Jurkat, Clone E6-1 (cell line): ENCODE results near the gene MVK.
A peak's percentile ranks its signal among the peaks of the same experiment; 100 is the strongest.

Source experiments
- DNase-seq: peaks from one replicate; pipeline ENCODE4 v3.0.0-alpha.2; 2011; ENCODE audit warnings: low read depth, low spot score
- H3K4me3 ChIP-seq: 2 replicates; pipeline ENCODE4 v1.5.1; 2011; ENCODE audit warnings: mild to moderate bottlenecking, low read length, control low read depth, moderate library complexity

MVK gene

DNA sequence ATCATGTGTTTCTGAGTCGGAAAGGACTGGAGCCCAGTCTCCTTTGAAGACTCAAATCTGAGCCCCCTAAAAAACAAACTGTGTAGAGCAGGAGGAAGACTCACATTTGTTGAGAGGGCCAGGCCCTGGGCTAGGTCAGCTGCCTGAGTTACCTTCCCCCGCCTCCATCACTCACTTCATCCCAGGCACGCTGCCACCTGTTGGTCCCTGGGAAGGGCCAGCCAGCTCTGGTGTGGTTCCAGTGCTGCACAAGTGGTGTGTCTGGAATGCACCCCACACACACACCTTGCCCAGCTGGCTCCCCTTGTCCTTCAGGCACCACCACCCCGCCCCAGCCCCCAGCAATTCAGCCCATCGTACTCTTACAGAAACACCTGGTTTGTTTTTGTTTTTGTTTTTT lies 9.0 kb downstream of the MVK start:
- no peak overlapping the region for H3K4me3 ChIP-seq
- DNase-seq, result no peak

DNA sequence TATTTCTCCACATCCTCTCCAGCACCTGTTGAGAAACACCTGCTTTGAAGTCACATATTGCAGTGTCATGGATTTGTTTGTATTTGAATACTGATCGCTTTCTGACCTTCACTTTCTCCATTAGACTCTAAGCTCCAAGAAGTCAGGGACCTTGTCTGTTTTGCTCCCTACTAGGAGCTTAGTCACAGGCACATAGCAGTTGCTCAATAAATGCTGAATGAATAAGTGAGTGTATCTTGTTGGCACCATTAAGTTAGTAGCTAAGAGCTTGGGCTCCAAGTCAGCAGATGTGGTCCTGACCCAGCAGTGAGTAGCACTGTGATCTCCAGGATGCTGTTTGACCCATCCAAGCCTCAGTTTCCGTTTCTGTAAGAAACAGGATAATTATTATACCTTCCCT lies 10.1 kb downstream of the MVK start:
- DNase-seq, result no peak
- no peak overlapping the region for H3K4me3 ChIP-seq

DNA sequence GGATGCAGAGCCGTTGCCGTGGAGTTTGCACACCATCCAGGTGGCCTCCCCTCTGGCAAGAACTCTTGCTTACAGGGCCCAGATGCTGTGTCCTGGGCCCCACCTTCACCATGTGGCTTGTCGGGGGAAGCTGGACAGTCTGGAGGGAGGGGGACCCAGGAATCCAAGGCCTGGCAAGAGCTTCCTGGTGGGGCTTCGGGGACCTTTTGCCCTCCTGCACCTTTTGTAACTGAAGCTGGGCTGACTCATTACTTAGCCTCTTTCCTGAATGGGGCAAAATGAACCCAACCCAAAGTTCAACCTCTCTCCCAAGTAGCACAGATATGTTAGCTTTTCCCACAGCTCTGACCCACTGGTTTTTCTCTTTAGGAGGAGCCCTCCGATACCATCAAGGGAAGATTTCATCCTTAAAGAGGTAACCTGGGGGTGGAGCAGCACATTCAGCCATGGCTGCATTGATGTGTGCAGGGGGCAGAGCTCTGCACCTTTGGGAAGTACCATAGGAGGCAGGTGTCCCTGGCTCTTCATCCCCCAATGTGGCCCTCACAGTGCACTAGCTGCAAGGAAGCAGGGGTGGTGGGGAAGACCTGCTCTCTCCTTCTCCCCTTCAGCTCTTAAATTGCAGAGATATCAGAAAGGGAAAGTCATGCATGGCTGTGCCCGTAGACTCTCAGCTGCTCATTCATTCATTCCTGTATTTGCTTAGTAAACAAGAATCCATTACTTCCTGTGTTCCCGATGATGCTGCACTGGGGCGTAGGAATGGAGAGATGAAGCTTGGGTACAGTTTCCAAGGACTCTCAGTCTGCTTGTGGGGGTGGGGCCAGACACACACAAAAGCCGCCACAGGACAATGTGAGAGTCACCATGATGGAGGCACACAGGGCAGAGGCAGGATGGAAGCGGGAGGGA lies 13.0 kb downstream of the MVK start:
- no peak overlapping the region for H3K4me3 ChIP-seq
- no peak for DNase-seq

DNA sequence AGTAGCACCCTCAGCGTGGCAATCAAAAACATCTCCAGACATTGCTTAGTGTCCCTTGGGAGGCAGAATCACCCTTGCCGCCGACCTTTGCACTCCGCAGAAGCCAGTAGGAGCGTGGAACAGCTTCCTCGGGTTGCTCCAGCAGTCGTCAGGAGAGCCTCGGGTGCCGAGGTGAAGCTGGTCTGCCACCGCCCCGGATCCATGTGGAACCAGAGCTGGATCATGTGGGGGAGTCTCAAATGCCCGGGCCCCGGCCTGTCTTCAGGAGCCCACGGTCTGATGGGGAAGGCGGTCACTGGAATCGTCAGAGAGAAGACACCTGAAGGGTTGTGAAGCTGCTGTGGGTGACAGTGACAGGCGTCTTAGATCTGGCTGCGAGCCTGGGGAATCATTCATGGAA lies 14.3 kb downstream of the MVK start:
- no peak for DNase-seq
- H3K4me3 ChIP-seq, result no peak overlapping the region

DNA sequence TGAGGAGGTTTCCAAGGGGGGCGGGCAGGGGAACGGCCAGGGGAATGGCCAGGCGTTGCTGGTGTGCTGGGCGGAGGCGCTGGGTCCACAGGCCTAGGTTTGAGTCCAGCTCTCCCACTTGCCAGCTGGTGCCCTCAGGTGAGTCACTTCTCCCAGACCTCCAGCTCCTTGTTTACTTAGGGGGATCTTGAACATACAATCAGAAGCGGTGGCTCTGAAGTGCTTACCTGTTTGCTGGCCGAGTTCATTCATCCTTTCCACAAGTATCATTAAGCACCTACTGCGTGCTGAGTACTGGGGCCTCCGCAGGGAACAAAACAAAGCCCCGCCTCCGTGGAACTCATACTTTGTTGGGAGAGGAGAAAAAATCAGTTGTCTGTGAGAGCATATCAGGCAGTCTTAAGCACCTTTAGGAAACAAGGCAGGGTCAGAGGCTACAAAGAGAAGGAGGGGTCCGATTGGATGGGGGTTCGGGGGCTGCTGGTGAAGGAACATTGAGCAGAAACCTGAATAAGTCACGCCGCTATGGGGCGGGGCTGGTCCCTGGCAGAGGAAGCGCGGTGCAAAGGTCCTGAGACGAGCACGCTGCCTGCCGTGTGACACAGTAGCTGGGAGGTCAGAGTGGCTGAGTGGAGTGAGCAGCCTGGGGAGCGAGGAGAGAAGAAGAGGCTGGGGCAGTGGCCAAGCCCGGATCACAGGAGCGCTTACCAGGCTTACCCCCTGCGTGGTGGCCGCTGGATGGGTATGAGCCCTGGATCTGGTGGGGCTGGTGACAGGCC lies 15.1 kb downstream of the MVK start:
- DNase-seq, result no peak

DNA sequence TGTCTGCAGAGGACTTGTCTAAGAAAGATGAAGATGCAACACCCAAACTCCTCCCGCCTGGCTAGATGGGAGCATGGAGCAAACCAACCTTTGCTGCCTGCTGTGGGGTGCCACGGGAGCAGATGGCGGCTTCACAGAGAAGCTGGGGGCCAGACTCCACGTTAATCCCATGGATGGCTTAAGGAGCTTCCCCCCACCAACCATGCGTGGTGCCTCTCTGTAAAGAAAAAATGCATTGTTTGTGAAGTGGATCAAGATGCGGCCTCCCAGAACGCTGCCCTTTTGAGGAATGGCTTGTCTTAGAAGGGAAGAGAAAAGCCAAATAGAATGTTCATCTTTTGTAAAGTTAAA lies 15.6 kb downstream of the MVK start:
- no peak overlapping the region for H3K4me3 ChIP-seq
- DNase-seq, result no peak

More for the DNA sequence above, 15.1 kb downstream of the MVK start:
- H3K4me3 ChIP-seq, result no peak overlapping the region

DNA sequence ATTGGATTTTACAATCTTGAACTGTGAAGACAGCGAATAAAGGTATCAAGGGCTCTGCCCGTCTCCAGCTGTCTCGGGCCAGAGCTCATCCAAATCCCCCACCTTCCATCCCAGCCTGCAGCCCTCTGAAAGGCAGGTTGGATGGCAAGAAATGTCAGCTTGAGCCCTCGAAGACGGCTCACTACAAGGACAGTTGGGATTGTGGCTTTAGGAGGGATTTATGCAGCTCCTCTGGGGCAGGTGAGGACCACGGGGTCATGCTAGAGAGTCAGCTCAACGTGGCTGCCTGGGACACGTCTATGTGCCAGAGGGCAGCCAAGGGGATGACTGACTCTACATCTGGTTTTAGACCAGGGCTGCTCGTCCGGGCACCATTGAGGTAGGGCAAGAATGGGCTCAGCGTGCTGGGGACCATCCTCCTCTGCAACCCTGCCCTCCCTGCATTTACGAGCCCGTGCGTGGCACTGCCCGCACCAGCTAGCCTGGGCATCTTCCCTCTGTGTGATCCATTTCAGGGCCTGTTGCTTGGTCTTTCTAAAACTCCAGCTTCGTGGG lies 16.2 kb downstream of the MVK start:
- H3K4me3 ChIP-seq, result no peak overlapping the region
- DNase-seq, result no peak

DNA sequence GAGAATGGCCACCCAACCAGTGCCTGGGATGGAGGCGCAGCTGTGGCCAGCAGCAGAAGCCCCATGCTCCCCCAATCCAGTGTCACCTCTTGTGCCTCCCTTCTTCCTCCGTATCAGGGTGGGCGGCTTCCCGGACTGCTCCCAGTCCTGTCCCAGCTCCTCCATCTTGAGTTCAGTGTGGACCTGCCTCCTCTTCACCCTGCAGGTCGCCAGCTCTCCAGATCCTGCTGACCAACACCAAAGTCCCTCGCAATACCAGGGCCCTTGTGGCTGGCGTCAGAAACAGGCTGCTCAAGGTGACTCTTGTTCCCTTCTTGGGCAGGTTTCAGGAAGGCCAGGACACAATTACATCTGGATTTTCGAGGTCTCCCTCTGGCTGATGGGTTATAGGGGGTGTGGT lies 17.0 kb downstream of the MVK start:
- H3K4me3 ChIP-seq, result no peak overlapping the region
- DNase-seq, result no peak

DNA sequence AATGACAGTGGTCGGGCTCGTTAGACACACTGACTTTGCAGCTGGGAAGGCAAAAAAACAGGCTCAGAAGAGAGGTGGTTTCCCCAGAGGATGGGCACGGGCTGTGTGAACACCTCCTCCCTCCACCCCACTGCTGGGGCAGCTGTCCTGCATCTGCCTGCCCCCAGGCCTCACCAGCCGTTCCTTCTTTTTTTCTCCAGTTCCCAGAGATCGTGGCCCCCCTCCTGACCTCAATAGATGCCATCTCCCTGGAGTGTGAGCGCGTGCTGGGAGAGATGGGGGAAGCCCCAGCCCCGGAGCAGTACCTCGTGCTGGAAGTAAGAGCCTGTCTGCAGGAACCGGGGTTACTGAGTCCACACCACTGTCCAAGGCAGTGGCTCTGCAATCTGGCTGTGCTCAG lies 17.4 kb downstream of the MVK start:
- H3K4me3 ChIP-seq, result no peak overlapping the region
- no peak for DNase-seq

DNA sequence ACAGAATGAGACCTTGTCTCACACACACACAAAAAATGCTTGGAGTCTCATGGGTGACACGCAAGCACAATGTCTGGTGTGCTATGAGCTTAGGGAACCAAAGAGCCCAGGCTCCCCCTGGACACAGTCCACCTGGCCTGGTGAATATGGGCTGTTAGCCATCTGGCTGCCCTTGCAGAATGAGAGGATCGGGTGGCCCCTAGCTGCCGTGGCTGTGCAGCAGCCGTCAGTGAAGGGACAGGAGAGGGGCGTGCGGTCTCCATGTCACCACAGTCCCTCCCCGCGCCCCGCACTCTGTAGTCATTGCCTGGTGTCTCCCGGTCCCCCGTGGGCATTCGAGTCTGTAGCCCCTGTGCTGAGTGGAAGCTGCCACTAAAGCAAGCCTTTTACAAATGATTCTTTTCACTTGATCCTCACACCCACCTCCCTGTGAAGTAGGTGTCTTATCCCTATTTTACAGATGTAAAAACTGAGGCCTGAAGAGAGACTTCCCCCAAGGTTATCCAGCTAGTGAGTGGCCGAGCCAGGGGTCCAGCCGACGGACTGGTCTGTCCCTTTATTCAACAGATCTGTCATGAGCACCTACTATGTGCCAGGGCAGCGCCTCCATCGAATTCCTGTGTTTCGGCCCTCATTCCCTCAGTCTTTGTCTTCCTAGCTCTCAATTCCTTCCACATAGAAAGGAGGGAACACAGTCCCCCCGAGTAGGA lies 18.8 kb downstream of the MVK start:
- no peak for DNase-seq
- no peak overlapping the region for H3K4me3 ChIP-seq

DNA sequence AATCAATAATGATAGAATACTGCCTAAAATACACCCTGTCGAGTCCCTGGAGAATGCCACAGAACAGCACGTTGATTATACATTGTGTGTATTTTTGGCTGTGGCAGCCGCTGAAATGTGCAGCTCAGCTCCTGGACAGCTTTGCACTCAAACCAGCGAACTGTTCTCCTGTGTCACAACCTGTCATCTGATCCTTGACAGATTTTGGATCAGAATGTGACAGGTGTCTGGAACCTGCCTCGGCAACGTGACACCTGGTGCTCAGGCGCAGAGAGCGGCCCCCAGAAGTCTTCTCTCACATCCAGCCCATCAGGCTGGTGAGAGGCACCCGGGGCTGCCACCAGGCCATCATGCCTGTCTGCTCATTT lies 19.3 kb downstream of the MVK start:
- no peak overlapping the region for H3K4me3 ChIP-seq
- no peak for DNase-seq

DNA sequence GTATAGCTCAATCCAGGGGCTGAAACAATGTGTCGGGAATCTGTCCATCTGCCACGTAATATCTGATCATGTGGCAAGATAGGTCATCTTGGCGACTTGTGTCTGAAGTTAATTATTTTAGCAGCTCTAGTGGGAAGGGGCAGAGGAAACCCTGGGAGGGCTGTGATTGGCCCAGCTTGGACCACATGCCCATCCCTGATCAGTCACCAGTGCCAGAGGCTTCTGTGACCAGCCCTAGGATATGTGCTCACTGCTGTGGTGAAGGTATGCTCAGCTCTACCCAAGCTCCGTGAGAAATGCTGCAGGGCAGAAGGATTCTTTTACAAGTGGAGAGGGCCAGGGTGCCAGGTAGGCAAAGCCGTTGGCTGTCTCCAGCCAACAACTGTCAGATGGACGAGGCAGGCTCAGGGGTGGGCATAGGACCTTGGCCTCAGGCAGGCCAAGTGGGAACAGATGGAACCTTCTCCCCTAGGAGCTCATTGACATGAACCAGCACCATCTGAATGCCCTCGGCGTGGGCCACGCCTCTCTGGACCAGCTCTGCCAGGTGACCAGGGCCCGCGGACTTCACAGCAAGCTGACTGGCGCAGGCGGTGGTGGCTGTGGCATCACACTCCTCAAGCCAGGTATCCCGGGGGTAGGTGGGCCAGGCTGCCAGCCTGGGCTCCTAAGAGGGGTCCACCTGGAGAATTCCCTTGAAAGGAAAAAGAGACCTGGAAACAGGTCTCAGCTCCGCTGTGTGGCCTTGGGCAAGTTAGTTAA lies 21.1 kb downstream of the MVK start:
- no peak overlapping the region for H3K4me3 ChIP-seq
- no peak for DNase-seq

DNA sequence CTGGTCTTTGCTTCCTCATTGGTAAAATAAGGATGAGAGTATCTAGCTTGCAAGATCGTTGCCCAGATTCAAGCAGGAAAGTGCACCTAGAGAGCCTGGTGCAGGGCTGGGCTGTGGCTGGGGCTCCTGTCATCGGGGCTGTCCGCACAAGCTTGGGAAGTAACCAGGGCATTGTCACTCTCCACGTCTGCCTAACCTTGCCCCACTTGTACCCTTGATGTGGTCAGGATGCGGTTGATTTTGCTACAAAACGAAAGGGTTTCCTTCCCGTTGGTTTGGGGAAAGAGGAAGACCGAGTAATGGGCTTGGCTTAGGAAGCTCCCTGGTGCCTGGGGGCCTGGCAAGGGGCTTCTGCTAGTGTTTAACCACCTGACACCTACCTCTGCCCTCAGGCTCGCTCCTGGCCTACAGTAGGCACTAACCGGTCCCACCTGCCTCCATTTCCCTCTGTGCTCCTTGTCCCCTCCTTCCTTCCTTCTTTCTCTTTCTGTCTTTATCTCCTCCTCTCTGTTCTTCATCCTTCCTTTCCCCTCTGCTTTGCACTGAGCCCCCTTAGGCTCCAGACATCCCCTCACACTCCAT lies 21.8 kb downstream of the MVK start:
- H3K4me3 ChIP-seq, result no peak overlapping the region
- DNase-seq, result peak; percentile 90

DNA sequence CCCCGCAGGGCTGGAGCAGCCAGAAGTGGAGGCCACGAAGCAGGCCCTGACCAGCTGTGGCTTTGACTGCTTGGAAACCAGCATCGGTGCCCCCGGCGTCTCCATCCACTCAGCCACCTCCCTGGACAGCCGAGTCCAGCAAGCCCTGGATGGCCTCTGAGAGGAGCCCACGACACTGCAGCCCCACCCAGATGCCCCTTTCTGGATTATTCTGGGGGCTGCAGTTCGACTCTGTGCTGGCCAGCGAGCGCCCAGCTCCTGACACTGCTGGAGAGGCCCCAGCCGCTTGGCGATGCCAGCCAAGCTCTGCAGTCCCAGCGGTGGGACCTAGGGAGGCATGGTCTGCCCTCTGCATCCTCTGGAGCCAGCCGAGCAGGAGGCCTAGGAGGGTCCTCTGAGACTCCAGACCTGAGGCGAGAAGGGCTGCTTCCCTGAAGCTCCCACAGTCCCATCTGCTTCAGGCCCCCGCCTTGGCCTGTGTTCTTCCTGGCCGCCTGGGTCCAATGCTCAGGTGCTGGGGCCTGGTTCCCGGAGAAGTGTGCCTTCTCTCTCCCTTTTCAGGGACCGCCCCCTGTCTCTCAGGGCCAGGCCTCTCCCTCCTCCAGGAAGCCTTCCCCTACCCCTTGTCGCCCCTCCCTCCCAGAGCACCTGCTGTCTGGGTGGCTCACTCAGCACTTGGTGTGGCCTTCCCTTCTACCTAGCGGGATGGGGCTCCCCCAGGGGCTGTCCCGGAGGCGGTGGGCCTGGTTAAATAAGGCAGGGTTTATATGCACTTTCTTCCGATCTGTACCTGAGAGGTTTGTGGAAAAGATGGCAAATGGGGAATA lies 23.0 kb downstream of the MVK start:
- DNase-seq, result no peak
- H3K4me3 ChIP-seq, result no peak overlapping the region

DNA sequence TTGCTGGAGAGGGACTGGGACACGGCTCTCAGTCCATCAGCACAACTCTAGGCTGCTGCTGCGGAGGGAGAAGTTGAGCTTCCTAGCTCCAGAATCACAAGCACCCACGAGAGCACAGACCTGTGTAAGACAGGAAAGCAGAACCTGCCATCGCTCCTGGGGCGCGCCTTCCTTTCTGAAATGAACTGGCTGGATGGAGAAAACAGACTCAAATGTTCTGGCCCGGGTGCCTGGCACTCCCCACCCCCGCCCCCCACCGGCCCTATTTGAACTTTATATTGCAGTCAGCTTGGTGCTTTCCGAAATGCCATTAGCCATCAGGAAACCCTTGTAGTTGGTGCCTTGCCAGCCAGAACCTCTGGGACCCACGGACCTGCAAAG lies 23.8 kb downstream of the MVK start:
- no peak overlapping the region for H3K4me3 ChIP-seq

DNA sequence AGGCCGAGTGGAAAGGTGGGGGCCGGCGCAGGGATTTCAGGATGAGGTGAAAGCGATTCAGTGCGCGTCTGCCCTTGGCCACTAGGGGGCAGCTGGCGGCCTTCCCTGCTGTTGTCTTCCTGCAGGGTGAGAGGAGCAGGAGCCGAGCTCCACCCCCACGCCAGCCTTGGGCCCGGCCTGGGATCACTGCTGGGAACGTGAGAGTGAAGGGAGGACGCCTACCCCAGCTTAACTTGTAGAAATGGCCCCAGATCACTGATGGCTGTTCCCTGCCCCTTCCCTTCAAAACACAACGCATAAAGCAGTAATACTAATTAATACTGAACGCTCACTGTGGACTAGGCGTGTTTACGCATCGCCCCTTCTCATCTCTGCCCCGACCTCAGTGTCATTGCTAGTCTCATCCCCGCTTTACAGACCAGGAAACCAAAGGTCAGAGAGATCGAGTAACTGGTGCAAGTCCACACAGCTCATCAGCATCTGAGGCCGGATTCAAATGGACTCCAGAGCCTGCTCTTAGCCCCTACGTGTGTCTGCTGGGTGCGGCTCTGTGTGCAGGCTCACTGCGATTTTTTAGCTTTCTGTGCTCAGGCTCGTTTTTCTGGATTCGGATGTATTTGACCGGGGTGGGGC lies 24.3 kb downstream of the MVK start:
- H3K4me3 ChIP-seq, result no peak overlapping the region
- peak; percentile 26 for DNase-seq

More for the DNA sequence above, 23.8 kb downstream of the MVK start:
- no peak for DNase-seq

DNA sequence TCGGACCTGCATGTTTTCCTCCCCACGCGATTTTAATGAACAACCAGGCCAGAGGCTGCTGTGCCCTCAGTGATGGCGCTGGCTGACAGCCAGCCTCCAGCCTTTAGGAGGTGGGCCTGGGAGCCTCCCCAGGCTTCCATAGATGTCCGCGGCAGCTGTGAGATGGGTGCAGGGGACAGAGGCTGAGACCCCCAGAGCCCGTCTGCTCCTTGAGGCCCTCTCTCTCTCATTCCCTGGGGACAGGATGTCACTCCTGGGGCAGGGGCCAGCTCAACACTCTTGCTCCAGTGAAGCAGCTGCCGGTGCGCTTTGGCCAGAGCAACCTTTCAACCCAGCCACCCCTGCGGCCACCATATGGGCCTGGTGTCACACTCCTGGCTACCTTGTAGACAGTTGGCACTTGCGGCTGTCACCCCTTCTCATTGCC lies 24.8 kb downstream of the MVK start:
- no peak for DNase-seq
- no peak overlapping the region for H3K4me3 ChIP-seq
